Tibial nerve (tissue), 4 donors: ENCODE results near the gene SBK3. TPM values are rescaled to one million over a fixed set of nuclear protein-coding genes. Genes with fewer than 3 reads are reported as not detected.

ENCODE experiments used
- DNase-seq, 2 donors: peaks; one replicate each; pipeline ENCODE4 v3.0.0-alpha.2; 2019; ENCODE audit warnings: low spot score in 2 of 2
- H3K27ac ChIP-seq, 4 donors: fragments of 200-600 bp; sonication (generic) in 3 of 4; one replicate each; pipeline ENCODE4 v1.5.1; 2017 to 2019; ENCODE audit warnings: mild to moderate bottlenecking in 1 of 4
- H3K27me3 ChIP-seq, 2 donors: fragments of 200-600 bp; sonication (generic) in 1 of 2; one replicate each; pipeline versions ENCODE4 v1.5.1 to v1.6.0; 2017 to 2019
- H3K36me3 ChIP-seq, 3 donors: fragments of 200-600 bp; sonication (generic); one replicate each; pipeline ENCODE4 v1.5.1; 2018 to 2019
- H3K4me1 ChIP-seq, 4 donors: fragments of 200-600 bp; sonication (generic) in 3 of 4; one replicate each; pipeline ENCODE4 v1.5.1; 2017 to 2019
- H3K4me3 ChIP-seq, 4 donors: fragments of 200-600 bp; sonication (generic) in 3 of 4; one replicate each; pipeline ENCODE4 v1.5.1; 2017 to 2019; ENCODE audit warnings: mild to moderate bottlenecking in 1 of 4, moderate library complexity in 1 of 4
- H3K9me3 ChIP-seq, 4 donors: fragments of 200-600 bp; sonication (generic) in 3 of 4; one replicate each; pipeline ENCODE4 v1.5.1; 2017 to 2019
- EP300 ChIP-seq, 2 donors: sonication (generic); formaldehyde crosslinking; IDR thresholded peaks; one replicate each; pipeline ENCODE4 v1.6.1; 2017; ENCODE audit warnings: antibody characterized with exemption in 2 of 2, mild to moderate bottlenecking in 1 of 2
- POLR2A ChIP-seq, 2 donors: fragments of 450-650 bp; IDR thresholded peaks; one replicate each; pipeline ENCODE4 v1.6.1; 2017; ENCODE audit warnings: antibody characterized with exemption in 2 of 2, mild to moderate bottlenecking in 2 of 2, moderate library complexity in 2 of 2
- WGBS, 2 donors: methylation state at CpG; one replicate each; pipeline ENCODE4 v1.1.5; 2018; 5-methylcytosine and 5-hydroxymethylcytosine counted together
- total RNA-seq, 4 donors: library from RNA; depleted of rRNA; stranded (reverse); fragments of >200 nt; gene quantifications; one replicate each; pipeline ENCODE4 v1.1.0, GENCODE V29; 2016
- TF ChIP-seq, protein P1 (sequence below), 5 experiments: fragments of 200-600 bp in 3 of 5; fragments of 450-650 bp in 2 of 5; sonication (generic) in 3 of 5; IDR thresholded peaks; one replicate each; pipeline ENCODE4 v1.5.1; 2016 to 2019; ENCODE audit warnings: antibody characterized with exemption in 5 of 5, mild to moderate bottlenecking in 3 of 5, moderate library complexity in 2 of 5

Gene SBK3
- total RNA-seq, 4 donors from 2014 or later, result 0.59 TPM; not detected in 3

DNA sequence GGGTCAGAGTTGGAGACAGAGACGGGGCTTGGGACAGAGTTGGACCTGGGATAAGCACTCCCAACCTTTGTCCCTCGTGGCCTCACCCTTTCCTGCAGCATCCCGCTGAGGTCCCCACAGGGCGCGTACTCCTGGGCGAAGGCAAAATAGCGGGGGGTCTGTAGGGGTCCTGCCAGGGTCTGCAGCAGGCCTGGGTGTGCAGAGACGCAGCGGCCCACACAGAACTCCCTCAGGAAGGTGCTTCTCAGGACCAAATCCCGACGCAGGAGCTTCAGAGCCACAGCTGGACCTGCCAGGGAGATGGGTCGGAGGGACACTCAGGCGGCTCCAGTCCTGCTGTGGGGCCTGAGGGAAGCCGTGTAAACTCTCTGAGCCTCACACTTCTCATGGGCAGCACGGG, 1.3 kb downstream of the SBK3 start:
- TF ChIP-seq EP300 (IDR thresholded peaks at IDR 0.05), result no peak
- TF ChIP-seq, protein P1, sequence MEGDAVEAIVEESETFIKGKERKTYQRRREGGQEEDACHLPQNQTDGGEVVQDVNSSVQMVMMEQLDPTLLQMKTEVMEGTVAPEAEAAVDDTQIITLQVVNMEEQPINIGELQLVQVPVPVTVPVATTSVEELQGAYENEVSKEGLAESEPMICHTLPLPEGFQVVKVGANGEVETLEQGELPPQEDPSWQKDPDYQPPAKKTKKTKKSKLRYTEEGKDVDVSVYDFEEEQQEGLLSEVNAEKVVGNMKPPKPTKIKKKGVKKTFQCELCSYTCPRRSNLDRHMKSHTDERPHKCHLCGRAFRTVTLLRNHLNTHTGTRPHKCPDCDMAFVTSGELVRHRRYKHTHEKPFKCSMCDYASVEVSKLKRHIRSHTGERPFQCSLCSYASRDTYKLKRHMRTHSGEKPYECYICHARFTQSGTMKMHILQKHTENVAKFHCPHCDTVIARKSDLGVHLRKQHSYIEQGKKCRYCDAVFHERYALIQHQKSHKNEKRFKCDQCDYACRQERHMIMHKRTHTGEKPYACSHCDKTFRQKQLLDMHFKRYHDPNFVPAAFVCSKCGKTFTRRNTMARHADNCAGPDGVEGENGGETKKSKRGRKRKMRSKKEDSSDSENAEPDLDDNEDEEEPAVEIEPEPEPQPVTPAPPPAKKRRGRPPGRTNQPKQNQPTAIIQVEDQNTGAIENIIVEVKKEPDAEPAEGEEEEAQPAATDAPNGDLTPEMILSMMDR (IDR thresholded peaks at IDR 0.05), result no peak
- TF ChIP-seq POLR2A (IDR thresholded peaks at IDR 0.05), result no peak
- 81 to 84% methylated on average over 13 to 15 of the region's 15 CpGs for WGBS, 2 donors
- no peak for DNase-seq

DNA sequence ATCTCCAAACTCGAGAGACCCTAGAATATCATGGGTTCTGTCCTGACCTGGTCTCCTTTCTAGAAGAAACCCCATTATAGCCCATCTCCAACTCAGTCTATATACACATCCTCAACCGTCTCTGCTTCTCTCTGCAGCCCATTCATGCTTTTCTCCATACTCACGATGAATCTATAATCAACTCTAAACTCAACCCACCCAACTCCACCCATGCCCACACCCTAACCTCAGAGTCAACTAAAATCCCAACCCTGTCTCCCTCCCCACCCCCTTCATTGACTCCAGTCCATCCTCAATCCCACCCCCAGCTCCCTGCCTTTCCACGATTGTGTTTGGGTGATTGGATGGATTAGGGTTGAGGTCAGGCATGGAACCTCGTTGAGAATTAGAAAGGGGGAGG, 1.8 kb downstream of the SBK3 start:
- no peak for DNase-seq

More for the DNA sequence above, 1.3 kb downstream of the SBK3 start:
- Histone ChIP-seq H3K9me3 (no peaks in the 10 kb centered on the region), H3K27me3 (peaks cover 0 to 36% of the 10 kb centered on the region in 2 donors), H3K4me3 (no peak overlapping the region), H3K36me3 (no peaks in the 10 kb centered on the region), H3K4me1 (peaks cover 0 to 8% (median 0%) of the 10 kb centered on the region in 4 donors), H3K27ac (no peak overlapping the region)

DNA sequence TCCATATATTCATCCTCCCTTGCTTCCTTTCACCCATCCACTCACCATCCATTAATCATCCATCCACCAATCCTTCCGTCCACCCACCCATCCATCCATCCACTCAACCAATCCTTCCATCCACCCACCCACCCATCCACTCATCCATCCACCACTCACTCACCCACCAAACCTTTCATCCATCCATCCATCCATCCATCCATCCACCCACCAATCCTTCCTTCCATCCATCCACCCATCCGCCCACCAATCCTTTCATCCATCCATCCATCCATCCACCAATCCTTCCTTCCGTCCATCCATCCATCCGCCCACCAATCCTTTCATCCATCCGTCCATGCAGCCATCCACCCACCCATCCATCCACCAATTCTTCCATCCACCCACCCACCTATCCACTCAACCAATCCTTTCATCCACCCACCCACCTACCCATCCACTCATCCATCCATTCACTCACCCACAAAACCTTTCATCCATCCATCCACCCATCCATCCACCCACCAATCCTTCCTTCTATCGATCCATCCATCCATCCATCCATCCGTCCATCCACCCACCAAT, 3.0 kb downstream of the SBK3 start:
- Histone ChIP-seq H3K27ac (no peak overlapping the region), H3K27me3 (peaks cover 0 to 23% of the 10 kb centered on the region in 2 donors), H3K9me3 (no peaks in the 10 kb centered on the region), H3K4me1 (peaks cover 0 to 5% (median 0%) of the 10 kb centered on the region in 4 donors), H3K36me3 (no peaks in the 10 kb centered on the region), H3K4me3 (no peak overlapping the region)
- TF ChIP-seq, protein P1 (IDR thresholded peaks at IDR 0.05), result no peak
- TF ChIP-seq EP300 (IDR thresholded peaks at IDR 0.05) (no peak), POLR2A (IDR thresholded peaks at IDR 0.05) (no peak)
- no peak for DNase-seq
- WGBS, 2 donors, result 89 to 90% methylated on average over 7 of the region's 7 CpGs

More for the DNA sequence above, 1.8 kb downstream of the SBK3 start:
- H3K4me1 ChIP-seq, result peaks cover 0 to 8% (median 0%) of the 10 kb centered on the region in 4 donors
- no peaks in the 10 kb centered on the region for H3K9me3 ChIP-seq
- TF ChIP-seq, protein P1 (IDR thresholded peaks at IDR 0.05), result no peak
- TF ChIP-seq EP300 (IDR thresholded peaks at IDR 0.05) (no peak), POLR2A (IDR thresholded peaks at IDR 0.05) (no peak)
- peaks cover 0 to 32% of the 10 kb centered on the region in 2 donors for H3K27me3 ChIP-seq
- H3K27ac ChIP-seq, result no peak overlapping the region
- WGBS, 2 donors, result 72 to 75% methylated on average over 5 of the region's 5 CpGs
- no peaks in the 10 kb centered on the region for H3K36me3 ChIP-seq
- no peak overlapping the region for H3K4me3 ChIP-seq

DNA sequence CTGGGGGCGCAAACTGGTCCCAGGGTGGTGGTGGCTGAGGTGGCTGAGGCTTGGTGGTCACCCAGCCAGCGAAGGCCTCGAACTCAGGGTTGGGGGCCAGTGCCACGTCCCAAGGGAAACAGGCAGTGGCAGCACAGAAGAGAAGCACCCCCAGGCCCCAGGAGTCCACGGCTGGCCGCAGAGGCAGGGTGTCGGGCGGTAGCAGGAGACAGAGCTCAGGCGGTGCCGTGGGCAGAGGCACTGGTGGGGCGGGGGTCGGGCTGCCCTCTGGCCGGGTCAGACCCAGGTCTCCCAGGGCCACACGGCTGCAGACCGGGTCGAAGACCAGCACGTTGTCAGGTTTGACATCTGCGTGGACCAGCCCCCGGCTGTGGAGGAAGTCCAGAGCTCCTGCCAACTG, 4.3 kb downstream of the SBK3 start:
- no peaks in the 10 kb centered on the region for H3K4me1 ChIP-seq
- H3K27ac ChIP-seq, result no peak overlapping the region
- no peak overlapping the region for H3K4me3 ChIP-seq
- TF ChIP-seq, protein P1 (IDR thresholded peaks at IDR 0.05), result no peak
- TF ChIP-seq EP300 (IDR thresholded peaks at IDR 0.05) (no peak), POLR2A (IDR thresholded peaks at IDR 0.05) (no peak)
- WGBS, 2 donors, result 80 to 89% methylated on average over 5 to 18 of the region's 19 CpGs
- H3K36me3 ChIP-seq, result no peaks in the 10 kb centered on the region
- no peak for DNase-seq
- peaks cover 0 to 15% of the 10 kb centered on the region in 2 donors for H3K27me3 ChIP-seq
- H3K9me3 ChIP-seq, result no peaks in the 10 kb centered on the region

DNA sequence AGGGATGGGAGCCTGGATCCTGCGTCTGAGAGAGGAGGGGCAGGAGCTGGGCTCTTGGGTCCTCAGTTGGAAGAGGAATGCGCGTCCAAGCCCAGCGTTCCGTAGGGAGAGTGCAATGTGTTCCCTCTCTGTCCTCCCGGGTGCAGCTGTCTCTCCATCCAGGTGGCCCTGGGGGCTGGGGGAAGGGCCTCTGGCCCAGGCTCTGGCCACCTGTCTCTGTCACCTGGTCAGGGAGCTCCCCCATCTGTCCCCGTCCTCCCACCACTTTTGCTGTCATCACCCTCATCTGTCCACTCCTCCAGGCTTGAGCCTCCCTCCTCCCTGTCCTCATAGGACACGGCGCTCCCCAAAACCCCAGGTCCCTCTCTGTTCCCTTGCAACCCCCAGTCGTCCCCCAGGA, 4.7 kb downstream of the SBK3 start:
- H3K27me3 ChIP-seq, result peaks cover 0 to 15% of the 10 kb centered on the region in 2 donors
- WGBS, 2 donors, result 54% methylated on average over 10 of the region's 10 CpGs
- TF ChIP-seq POLR2A (IDR thresholded peaks at IDR 0.05) (no peak), EP300 (IDR thresholded peaks at IDR 0.05) (no peak)
- TF ChIP-seq, protein P1 (IDR thresholded peaks at IDR 0.05), result no peak
- no peak overlapping the region for H3K4me3 ChIP-seq
- H3K9me3 ChIP-seq, result no peaks in the 10 kb centered on the region
- H3K27ac ChIP-seq, result no peak overlapping the region
- no peaks in the 10 kb centered on the region for H3K4me1 ChIP-seq
- no peak for DNase-seq
- no peaks in the 10 kb centered on the region for H3K36me3 ChIP-seq
